PC-9 (cell line): ENCODE data around the gene HOXA5. TPM values are rescaled to one million over a fixed set of nuclear protein-coding genes. Genes with fewer than 3 reads are reported as not detected.

Source experiments
- BruUV-seq: library from RNA; stranded (reverse); fragments of 400-500 nt; replicated peaks from 2 replicates; lab custom pipeline; 2021; lab: Mats Ljungman, UMichigan
- CTCF ChIA-PET: fragments of 300-600 bp; sonication (Branson Sonifier 250); formaldehyde crosslinking; loops from one replicate; lab custom pipeline; 2022; ENCODE audit warnings: antibody characterized with exemption; lab: Charles Lee
- POLR2A ChIA-PET: fragments of 300-600 bp; sonication (Branson Sonifier 250); formaldehyde crosslinking; loops from one replicate; lab custom pipeline; 2022; ENCODE audit warnings: antibody characterized with exemption; ENCODE audit not compliant: unreplicated experiment; lab: Charles Lee
- DNase-seq, 2 experiments: peaks; one replicate each; pipeline versions ENCODE4 v3.0.0 to v3.0.0-alpha.2; 2015 to 2022; ENCODE audit warnings: mixed read lengths in 1 of 2
- H2AFZ ChIP-seq: fragments of 200-600 bp; sonication (generic); 2 replicates; pipeline ENCODE4 v1.8.1; 2017; ENCODE audit warnings: antibody characterized with exemption
- H3F3A ChIP-seq: fragments of 200-600 bp; sonication (generic); 2 replicates; pipeline ENCODE4 v1.8.1; 2017; ENCODE audit warnings: antibody characterized with exemption, mild to moderate bottlenecking, low read depth; ENCODE audit not compliant: insufficient read depth
- H3K27ac ChIP-seq: fragments of 200-600 bp; sonication (generic); 2 replicates; pipeline ENCODE4 v1.6.1; 2016; ENCODE audit warnings: mixed run types
- H3K27me3 ChIP-seq: fragments of 200-600 bp; sonication (generic); 2 replicates; pipeline ENCODE4 v1.6.1; 2016; ENCODE audit warnings: low read depth, mixed run types; ENCODE audit not compliant: insufficient read depth
- H3K36me3 ChIP-seq: fragments of 200-600 bp; sonication (generic); 2 replicates; pipeline ENCODE4 v1.6.1; 2016; ENCODE audit warnings: low read depth, mixed run types
- H3K4me1 ChIP-seq: fragments of 200-600 bp; sonication (generic); replicated peaks from 2 replicates; pipeline ENCODE4 v1.6.1; 2016; ENCODE audit warnings: mixed run types; ENCODE audit not compliant: insufficient read depth
- H3K4me2 ChIP-seq: fragments of 200-600 bp; sonication (generic); 2 replicates; pipeline ENCODE4 v1.6.1; 2017; ENCODE audit warnings: mixed run types
- H3K4me3 ChIP-seq: fragments of 200-600 bp; sonication (generic); 2 replicates; pipeline ENCODE4 v1.6.1; 2016; ENCODE audit warnings: mixed run types
- H3K79me2 ChIP-seq: fragments of 200-600 bp; sonication (generic); 2 replicates; pipeline ENCODE4 v1.6.1; 2017; ENCODE audit warnings: low read depth, mixed run types
- H3K9me2 ChIP-seq: fragments of 200-600 bp; sonication (generic); 2 replicates; pipeline ENCODE4 v1.8.1; 2017; ENCODE audit warnings: mild to moderate bottlenecking; ENCODE audit not compliant: insufficient read depth
- H3K9me3 ChIP-seq: fragments of 200-600 bp; sonication (generic); 2 replicates; pipeline ENCODE4 v1.8.1; 2016; ENCODE audit warnings: low read depth; ENCODE audit not compliant: insufficient read depth
- H4K20me1 ChIP-seq: fragments of 200-600 bp; sonication (generic); 2 replicates; pipeline ENCODE4 v1.8.1; 2017; ENCODE audit not compliant: insufficient read depth
- EZH2 ChIP-seq: fragments of 200-600 bp; sonication (generic); IDR thresholded peaks from 2 replicates; pipeline ENCODE4 v1.8.0; 2017; ENCODE audit warnings: antibody characterized with exemption, low read depth
- intact Hi-C: fragments of 100-400 bp; cut with micrococcal nuclease; formaldehyde crosslinking; loops from one replicate; pipeline ENCODE4 v1.10.0; 2022; ENCODE audit not compliant: unreplicated experiment
- total RNA-seq: library from RNA; stranded (reverse); gene quantifications from 2 replicates; pipeline ENCODE4 v1.2.3, GENCODE V29; 2021
- TF ChIP-seq, protein P1 (sequence below): fragments of 200-600 bp; sonication (generic); conservative IDR thresholded peaks from 2 replicates; pipeline ENCODE4 v1.6.1; 2017; ENCODE audit warnings: mixed run types, antibody characterized with exemption, mild to moderate bottlenecking, moderate library complexity

HOXA5 gene
- total RNA-seq, 1 experiment from 2014 or later = 1.0 TPM

DNA sequence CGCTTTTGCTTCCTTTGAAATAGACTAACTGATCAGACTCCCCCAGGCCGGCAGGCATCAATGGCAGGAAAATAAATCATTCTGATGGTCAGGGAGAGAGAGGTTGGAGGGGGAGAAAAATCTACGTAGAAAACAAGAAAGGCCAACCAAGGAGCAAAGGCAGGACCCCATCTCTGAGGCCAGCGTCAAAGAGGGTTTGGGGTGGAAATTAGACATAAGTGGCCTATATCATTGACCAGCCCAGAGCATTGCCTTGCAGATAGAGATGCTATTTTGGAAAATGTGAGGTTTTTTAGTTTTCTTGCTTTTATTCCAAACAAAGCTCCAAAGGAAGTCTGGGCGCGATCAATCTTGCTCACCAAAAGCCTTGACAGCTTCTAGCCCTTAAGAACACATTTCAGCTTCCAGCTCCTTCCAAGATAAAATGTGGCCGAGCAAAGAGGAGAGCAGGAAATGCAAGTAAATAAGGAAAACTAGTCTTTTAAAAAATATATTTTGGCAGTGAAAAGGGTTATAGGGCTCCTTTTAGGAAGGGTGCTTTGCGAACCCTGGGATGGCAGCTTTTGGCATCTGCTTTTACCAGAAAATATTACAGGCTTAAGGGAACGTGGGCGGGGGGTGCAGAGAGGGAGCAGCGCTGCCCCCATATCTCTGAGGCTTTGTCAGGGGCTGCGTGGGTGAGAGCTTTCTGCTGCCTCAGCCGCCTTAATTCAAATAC lies 39.0 kb downstream of the HOXA5 start:
- no peak for TF ChIP-seq EZH2
- TF ChIP-seq, protein P1, sequence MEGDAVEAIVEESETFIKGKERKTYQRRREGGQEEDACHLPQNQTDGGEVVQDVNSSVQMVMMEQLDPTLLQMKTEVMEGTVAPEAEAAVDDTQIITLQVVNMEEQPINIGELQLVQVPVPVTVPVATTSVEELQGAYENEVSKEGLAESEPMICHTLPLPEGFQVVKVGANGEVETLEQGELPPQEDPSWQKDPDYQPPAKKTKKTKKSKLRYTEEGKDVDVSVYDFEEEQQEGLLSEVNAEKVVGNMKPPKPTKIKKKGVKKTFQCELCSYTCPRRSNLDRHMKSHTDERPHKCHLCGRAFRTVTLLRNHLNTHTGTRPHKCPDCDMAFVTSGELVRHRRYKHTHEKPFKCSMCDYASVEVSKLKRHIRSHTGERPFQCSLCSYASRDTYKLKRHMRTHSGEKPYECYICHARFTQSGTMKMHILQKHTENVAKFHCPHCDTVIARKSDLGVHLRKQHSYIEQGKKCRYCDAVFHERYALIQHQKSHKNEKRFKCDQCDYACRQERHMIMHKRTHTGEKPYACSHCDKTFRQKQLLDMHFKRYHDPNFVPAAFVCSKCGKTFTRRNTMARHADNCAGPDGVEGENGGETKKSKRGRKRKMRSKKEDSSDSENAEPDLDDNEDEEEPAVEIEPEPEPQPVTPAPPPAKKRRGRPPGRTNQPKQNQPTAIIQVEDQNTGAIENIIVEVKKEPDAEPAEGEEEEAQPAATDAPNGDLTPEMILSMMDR = no peak
- ChIA-PET CTCF (no interaction called here), POLR2A (interaction anchor here (0.6 kb wide), 1 partner anchor 19 kb away, joined by 14 read pairs; no protein-coding TSS in a partner anchor)
- DNase-seq = no peak
- Histone ChIP-seq H3K27me3 (no peaks in the 10 kb centered on the region), H3K36me3 (peaks cover 34% of the 10 kb centered on the region), H3K9me3 (no peaks in the 10 kb centered on the region), H4K20me1 (no peaks in the 10 kb centered on the region), H3K4me1 (0 out of 2 replicates have a peak, but pooled peaks cover 2% of the 10 kb centered on the region), H3K4me2 (no peak overlapping the region), H2AFZ (no peak overlapping the region), H3F3A (peaks cover 38% of the 10 kb centered on the region), H3K79me2 (peaks cover 33% of the 10 kb centered on the region), H3K27ac (no peak overlapping the region), H3K9me2 (no peaks in the 10 kb centered on the region), H3K4me3 (no peak overlapping the region)
- no TSS peak for BruUV-seq
- intact Hi-C loops = no loop called here

DNA sequence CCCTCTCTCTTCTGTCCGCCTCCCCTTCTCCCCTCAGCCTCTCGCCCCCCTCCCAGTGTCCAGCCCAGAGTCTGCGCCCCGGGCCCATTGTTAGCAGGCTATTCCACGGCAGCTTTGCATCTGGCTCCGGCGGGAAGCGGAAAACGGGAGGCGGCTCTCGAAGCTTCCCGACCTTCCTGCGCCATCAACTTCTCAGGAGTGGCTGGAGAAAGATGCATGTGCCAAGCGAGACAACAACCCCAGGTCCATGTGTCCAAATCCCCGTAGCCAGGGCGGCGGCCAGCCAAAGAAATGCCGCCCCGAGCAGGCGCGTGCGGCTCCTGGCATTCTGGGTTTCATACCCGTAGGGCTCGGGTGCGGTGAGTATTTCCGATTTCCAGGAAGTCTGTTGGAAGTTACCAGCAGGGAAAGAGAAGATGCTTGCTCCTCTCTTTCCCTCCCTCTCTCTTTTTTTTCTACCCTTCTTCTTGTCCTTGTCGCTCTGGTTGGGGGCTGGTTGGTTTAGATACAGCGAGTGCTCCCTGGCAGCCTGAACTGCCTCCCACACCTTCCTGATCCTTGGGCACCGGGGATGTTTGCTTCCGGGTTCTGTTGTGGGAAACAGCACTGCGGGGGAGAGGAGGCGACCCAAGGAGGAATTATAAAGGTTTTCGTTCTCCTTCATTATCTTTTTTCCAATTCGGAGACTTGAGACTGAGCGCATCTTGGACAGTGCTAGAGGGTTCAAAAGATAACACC lies 39.8 kb downstream of the HOXA5 start:
- DNase-seq = no peak
- no peak overlapping the region for H3K4me2 ChIP-seq
- POLR2A ChIA-PET = no interaction called here
- H3K27me3 ChIP-seq = no peaks in the 10 kb centered on the region
- no peaks in the 10 kb centered on the region for H3K9me2 ChIP-seq
- no peak overlapping the region for H2AFZ ChIP-seq
- H3K36me3 ChIP-seq = peaks cover 25% of the 10 kb centered on the region
- BruUV-seq = no TSS peak
- H3K27ac ChIP-seq = no peak overlapping the region
- intact Hi-C loops = no loop called here
- no peaks in the 10 kb centered on the region for H3K9me3 ChIP-seq
- CTCF ChIA-PET = no interaction called here
- peaks cover 25% of the 10 kb centered on the region for H3K79me2 ChIP-seq
- TF ChIP-seq, protein P1 = no peak
- TF ChIP-seq EZH2 = no peak
- no peaks in the 10 kb centered on the region for H3K4me1 ChIP-seq
- H4K20me1 ChIP-seq = no peaks in the 10 kb centered on the region
- H3F3A ChIP-seq = peaks cover 40% of the 10 kb centered on the region
- no peak overlapping the region for H3K4me3 ChIP-seq

DNA sequence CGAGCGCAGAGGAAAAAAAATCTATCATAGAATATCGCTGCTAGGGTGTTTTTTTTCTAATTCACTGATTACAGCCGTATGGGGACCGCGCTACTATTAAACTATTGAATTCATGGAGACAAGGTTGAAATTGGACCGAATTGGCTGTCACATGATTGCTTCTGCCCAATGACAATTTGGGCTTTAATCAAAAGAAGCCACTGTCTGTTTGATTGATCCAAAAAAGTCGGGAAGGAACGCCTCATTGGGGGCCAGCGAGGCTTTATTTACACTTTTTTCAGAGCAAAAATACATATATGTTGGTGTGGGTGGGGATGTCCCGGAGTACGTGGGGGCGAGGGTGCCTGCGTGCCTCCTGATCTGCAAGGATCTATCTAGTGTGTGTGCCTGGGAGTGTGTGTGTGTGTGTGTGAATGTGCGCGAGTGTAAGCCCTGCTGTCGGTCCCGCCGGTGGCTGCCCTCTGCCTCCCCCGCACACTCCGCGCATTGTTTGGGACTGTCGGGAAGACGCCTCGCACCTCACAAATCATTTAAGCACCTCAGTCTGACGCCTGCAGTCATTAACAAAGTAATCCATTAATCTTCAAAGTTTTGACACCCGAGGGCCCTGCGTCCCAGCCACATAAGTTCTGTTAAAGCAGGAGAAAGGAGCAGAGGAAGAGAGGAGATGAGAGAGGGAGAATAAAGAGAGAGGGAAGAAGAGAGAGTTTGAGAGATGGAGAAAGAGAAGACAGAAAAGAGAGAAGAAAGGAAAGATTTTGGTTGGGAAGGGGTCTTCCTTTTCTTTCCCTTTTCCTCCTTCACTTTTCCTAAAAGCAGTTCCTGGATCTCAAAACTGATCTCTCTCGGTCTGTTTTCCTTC lies 40.7 kb downstream of the HOXA5 start, which contains the start of gene HOXA2:
Gene HOXA2 (minus strand): TSS at position 103 of the 862 bp plus-strand sequence. CDS start 183 bp downstream, outside the sequence.
- Histone ChIP-seq H3K9me3 (no peaks in the 10 kb centered on the region), H3K4me2 (no peak within 1 kb of the TSS), H3K9me2 (no peaks in the 10 kb centered on the region), H2AFZ (no peak within 1 kb of the TSS), H3K79me2 (peaks cover 16% of the 10 kb centered on the region), H3K4me1 (peaks cover 8% of the 10 kb centered on the region), H3K4me3 (no peak within 1 kb of the TSS), H3K27me3 (no peaks in the 10 kb centered on the region), H4K20me1 (no peaks in the 10 kb centered on the region), H3K36me3 (peaks cover 18% of the 10 kb centered on the region), H3F3A (peaks cover 39% of the 10 kb centered on the region), H3K27ac (no peak within 1 kb of the TSS)
- no TSS peak for BruUV-seq
- no peak for DNase-seq
- intact Hi-C loops = no loop called here
- CTCF ChIA-PET = no interaction called here
- POLR2A ChIA-PET = no interaction called here
- TF ChIP-seq, protein P1 = no peak
- TF ChIP-seq EZH2 = no peak
